VCaP (cell line): ENCODE data around the gene RAB18.

Experiments
- H3K27ac ChIP-seq: fragments of 450-650 bp; 2 replicates; pipeline ENCODE4 v1.5.1; 2017
- CTCF ChIP-seq: fragments of 450-650 bp; conservative IDR thresholded peaks from 2 replicates; pipeline ENCODE4 v1.5.1; 2017; ENCODE audit warnings: mild to moderate bottlenecking, moderate library complexity

Gene RAB18

GRCh38 chr10:27527666-27528295 is 23.7 kb downstream of the RAB18 start:
- TF ChIP-seq CTCF: no peak
- peak overlapping the region; percentile 97 for H3K27ac ChIP-seq

- no peak for TF ChIP-seq CTCF
- peak overlapping the region; percentile 97 for H3K27ac ChIP-seq
Measured at GRCh38 chr10:27529010-27529783, 25.1 kb downstream of the RAB18 start.

GRCh38 chr10:27530477-27530876 is 26.4 kb downstream of the RAB18 start:
- no peak for TF ChIP-seq CTCF
- peak overlapping the region; percentile 97 for H3K27ac ChIP-seq

GRCh38 chr10:27531336-27531847 is 27.3 kb downstream of the RAB18 start:
- TF ChIP-seq CTCF: no peak
- peak overlapping the region; percentile 97 for H3K27ac ChIP-seq

GRCh38 chr10:27534161-27534700 is 30.1 kb downstream of the RAB18 start:
- H3K27ac ChIP-seq: peak overlapping the region; percentile 97
- no peak for TF ChIP-seq CTCF

- H3K27ac ChIP-seq: peak overlapping the region; percentile 97
- TF ChIP-seq CTCF: no peak
Measured at GRCh38 chr10:27535317-27535716, 31.2 kb downstream of the RAB18 start.

- no peak for TF ChIP-seq CTCF
- H3K27ac ChIP-seq: peak overlapping the region; percentile 97
Measured at GRCh38 chr10:27536437-27536836, 32.3 kb downstream of the RAB18 start.
